Stimulated activated CD8-positive, alpha-beta memory T cell treated with anti-CD3 and anti-CD28 coated beads, Interleukin-4, amount 100 ng/mL, for 4 hours (primary cell): ENCODE measurements around the gene CHRNA5.
"Not testable (repeated sequence)": the region's sequence is repeated elsewhere in the genome, so short reads cannot be mapped to it uniquely, and the experiment has no call there.

ENCODE experiments used
- DNase-seq, 2 donors: peaks; one replicate each; pipeline ENCODE4 v3.0.0-alpha.2; 2020; ENCODE audit warnings: low read depth in 2 of 2, low spot score in 1 of 2

Gene CHRNA5

GRCh38 chr15:78565097-78565950 lies at the start of gene CHRNA5:
Gene CHRNA5, plus strand, starts transcription at chr15:78565520. Its CDS starts 200 bp downstream, at chr15:78565720.
- peak; percentile 46 to 52 for DNase-seq

DNA sequence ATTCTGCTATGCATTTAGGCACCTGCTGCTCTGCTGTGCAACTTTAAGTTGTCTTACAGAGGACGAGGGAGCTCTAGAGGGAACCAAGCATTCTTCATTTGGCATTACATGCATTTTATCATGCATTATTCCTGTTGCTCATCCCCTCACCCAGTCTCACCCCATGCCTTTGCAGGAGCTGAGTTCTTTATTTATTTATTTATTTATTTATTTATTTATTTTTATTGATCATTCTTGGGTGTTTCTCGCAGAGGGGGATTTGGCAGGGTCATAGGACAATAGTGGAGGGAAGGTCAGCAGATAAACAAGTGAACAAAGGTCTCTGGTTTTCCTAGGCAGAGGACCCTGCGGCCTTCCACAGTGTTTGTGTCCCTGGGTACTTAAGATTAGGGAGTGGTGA lies 45.3 kb upstream of the CHRNA5 start:
- not testable (repeated sequence) for DNase-seq

DNA sequence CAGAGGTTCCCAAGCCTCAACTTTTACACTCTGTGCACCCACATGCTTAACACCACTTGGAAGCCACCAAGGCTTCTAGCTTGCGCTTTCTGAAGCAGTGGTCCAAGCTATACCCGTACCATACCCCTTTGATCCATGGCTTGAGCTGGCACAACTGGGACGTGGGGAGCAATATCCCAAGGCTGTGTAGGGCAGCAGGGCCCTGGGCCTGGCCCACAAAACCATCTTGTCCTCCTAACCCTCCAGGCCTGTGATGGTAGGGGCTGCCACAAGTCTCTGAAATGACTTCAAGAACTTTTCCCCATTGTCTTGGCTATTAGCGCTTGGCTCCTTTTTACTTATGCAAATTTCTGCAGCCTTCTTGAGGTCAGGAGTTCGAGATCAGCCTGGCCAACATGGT lies 41.1 kb upstream of the CHRNA5 start:
- DNase-seq: no peak

DNA sequence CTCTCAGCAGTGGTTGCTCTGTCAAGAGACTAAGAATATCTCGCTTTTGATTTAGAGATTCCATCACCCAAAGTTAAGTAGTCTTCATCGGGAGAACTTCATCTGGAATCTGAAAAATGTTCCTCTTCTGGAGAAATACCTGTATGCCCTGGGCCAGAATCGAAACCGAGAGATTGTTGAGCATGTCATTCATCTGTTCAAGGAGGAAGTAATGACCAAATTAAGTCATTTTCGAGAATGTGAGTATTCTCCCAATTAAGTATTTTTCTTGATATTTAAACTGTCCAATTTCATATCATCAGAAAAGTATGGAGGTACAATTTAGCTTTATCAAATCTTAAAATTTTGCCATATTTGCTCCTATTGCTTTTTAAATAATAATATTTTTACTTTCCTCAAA lies 38.0 kb upstream of the CHRNA5 start:
- no peak for DNase-seq

DNA sequence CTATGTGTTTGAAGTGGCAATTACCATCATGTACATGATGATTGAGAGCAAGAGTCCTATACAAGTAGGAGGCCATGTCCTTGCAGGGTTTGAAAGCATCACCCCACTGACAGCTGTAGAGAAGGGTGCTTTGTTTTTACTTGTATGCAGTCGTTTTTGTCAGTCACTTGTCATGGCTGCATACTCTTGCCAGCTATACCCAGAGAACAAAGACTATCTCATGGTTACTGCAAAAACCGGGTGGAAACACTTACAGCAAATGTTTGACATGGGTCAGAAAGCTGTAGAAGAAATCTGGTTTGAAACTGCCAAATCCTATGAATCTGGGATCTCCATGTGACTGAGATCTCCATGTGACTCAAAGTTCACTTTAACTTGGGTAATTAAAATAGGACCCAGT lies 32.0 kb upstream of the CHRNA5 start:
- DNase-seq: no peak

DNA sequence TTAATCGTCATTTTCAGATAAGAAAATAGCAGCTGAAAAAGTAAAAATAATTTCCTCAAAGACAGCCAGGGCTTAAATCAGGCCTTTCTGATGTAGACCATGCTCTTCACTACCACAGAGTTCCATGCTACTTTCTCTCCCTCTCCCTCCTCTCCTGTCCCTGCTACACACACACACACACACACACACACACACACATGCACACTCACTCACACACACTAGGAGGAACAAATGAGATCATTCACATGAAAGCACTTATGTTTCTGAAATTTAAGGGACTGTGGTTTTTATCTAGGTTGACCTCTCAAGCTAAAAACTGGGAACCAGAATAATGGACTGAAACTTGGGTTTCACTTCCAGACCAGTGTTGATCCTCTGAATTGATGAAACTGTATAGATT lies 29.2 kb upstream of the CHRNA5 start:
- DNase-seq: no peak

DNA sequence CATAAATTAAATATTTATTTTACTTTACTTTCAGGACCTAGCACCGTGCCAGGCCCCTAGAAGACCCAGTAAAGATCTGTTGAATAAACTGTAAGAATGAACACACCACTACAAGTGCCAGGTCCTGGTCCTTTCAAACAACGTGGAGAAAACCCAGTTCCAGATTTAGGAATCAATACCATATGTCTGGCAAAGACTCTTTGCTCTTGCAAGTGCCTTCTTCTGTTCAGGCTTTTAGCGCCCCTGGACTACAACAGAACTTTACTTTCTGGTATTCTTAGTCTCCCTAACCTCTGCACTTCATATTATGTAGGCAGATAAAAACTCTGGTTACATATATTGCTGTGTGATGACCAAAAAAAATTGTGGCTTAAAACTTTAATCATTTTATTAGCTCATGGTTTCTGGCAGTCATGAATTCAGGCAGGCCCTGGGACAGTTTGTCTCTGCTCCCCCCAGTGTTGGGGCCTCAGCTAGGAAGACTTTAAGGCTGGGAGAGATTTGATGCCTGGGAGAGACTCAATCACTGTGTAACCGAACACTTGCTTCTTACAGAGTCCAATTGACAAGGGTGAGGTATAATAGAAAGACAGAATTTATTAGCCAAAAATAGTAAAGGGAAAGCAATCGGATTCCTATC lies 27.9 kb upstream of the CHRNA5 start:
- no peak for DNase-seq

- no peak for DNase-seq
These were observed 27.0 kb upstream of the CHRNA5 start for GRCh38 chr15:78538358-78538757.

- DNase-seq: not testable (repeated sequence)
These were observed 25.7 kb upstream of the CHRNA5 start for GRCh38 chr15:78539464-78540140.

DNA sequence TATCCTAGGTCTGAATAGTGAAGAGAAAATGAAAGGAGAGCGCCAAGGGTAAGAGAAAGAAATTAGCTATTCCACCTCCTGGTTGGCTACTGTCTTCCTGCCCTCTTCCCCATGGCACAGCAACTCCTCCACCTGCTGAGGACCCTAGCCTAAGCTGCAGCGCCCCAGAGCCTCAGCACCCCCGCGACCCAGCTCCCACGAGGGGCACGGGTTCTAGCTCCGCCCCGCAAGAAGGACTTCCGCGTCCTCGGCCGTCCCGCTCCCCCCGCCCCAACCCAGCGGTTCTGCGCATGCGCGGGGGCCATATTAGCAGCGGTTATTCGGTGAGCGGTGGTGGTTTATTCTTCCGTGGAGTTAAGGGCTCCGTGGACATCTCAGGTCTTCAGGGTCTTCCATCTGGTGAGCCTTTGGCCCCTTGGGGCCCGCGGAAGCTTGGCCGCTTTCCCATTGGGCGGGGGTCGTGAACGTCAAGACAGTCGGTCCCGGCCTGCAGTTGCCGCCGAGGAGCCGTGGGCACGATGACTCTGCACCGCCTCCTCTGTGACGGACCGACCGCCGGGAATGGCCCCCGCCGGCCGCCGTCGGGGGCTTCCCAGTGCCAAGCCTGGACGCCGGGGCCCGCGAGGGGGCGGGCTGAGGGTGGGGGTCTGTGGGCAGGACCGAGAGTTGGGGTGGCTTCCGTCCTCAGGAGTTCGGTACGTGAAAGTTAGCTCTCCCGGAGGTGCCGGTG lies 25.0 kb upstream of the CHRNA5 start, which contains the start of gene PSMA4:
TSS of gene PSMA4 (plus strand) at position 304 of the 730 bp plus-strand sequence. CDS start 1,484 bp downstream, outside the sequence.
- DNase-seq: peak; percentile 92 to 93

DNA sequence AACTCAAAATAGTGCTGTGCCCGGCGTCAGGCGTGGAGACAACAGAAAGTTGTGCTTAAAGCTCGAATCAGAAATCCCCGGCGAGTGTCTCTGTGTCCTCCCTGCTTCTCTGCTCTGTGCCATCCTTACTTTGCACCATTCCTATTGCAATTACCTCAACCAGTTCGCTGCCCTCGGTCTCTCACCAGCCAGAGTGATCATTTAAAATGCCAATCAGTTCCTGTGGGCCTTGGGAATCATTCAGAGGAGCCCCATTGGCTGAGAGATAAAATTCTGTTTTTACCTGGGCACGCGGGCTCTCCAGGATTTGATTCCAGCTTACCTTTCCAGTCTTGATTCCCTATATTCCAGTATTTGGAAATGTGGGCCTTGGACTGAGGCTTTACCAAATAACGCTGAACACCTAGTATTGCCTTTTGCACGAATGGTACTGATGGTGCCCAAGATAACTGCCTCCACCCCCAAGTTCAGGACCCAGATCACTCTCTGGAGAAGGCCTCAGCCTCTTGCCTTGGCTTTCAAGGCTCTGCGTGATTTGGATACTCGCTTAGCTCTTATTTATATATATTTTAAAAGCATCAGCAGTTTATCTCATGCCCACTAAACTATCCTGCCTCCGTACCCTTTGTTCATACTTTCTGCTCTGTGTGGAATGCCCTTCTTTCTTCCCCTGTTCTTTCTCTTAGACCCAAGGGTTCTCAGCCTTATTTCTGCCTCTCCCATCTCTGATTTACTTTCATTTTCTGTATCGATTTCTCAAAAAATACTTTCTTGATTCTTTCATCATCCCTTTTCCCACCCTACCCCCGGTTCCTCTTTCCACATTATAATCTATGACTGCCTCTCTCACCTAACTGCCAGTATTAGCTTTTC lies 24.2 kb upstream of the CHRNA5 start:
- DNase-seq: no peak

GRCh38 chr15:78541744-78542034 lies 23.6 kb upstream of the CHRNA5 start:
- DNase-seq: no peak

DNA sequence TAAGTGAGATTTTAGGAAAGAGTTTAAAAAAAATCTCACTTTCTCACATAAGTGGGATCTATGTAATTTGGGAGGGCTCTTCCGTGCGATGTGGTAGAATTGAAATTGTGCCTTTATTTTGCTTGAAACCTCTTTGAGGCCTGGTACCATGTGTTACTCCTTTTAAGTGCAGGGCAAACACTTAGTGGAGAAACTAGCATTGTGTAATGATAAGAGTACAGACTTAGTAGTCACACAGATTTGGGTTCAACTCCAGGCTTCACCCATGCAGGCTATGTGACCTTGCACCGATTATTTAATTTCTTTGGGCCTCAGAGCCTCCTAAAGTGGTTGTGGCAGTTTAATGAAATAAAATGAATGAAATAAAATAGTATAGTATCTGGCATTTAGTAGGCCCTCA lies 22.7 kb upstream of the CHRNA5 start:
- DNase-seq: no peak

DNA sequence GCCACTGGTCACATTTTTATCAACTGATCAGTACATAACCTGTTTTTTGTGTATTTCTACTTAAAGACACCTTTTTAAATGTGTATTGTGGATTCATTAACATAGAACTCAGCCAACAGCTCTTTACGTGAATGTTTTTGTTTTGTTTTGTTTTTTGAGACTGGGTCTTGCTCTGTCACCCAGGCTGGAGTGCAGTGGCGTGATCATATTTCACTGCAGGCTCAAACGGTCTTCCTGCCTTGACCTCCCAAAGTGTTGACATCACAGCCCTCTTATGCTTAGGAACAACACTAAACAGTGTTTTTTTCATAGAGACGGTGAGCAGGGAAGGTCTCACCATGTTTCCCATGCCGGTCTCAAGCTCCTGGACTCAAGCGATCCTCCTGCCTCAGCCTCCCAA lies 15.1 kb upstream of the CHRNA5 start:
- DNase-seq: no peak

- DNase-seq: no peak
These were observed 14.5 kb upstream of the CHRNA5 start for GRCh38 chr15:78550815-78551214.

DNA sequence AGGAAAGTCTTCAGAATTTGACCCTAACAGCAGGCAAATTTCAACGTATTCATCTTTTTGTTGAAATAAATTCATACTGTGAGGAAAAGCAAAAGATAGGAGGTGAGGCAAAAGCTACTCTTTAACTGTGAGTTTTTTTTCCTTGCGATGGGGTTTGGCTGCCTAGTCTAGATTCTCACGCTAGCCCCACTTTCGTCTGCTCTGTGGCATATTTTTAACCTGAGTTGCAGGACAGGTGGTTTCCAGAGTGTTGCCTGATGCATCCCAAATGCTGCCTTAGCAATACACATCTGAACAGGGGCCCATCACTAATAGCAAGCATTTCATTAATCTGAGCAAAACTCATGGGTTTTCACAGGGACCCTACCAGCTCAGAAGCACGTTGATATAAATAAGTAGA lies 13.4 kb upstream of the CHRNA5 start:
- DNase-seq: no peak

GRCh38 chr15:78552597-78552996 lies 12.7 kb upstream of the CHRNA5 start:
- DNase-seq: no peak

GRCh38 chr15:78560201-78560600 lies 5.1 kb upstream of the CHRNA5 start:
- DNase-seq: not testable (repeated sequence)

- DNase-seq: no peak
These were observed 3.8 kb upstream of the CHRNA5 start for GRCh38 chr15:78561490-78561889.

DNA sequence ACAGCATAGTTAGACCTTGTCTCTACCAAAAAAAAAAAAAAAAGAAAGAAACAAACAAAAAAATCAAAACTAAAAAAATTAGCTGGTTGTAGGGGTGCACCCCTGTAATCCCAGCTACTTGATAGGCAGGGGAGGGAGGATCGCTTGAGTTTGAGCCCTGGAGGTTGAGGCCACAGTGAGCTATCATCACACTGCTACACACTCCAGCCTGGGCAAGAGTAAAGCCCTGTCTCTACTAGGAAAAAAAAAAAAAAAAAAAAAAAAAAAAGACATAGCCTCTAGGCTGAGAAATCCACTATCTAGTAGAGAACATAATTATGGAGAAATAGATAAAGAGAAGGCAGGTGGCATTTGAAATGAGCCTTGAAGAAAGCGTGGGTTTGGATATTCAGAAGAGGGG lies 2.2 kb upstream of the CHRNA5 start:
- DNase-seq: no peak

- DNase-seq: no peak
These were observed 600 bp upstream of the CHRNA5 start for GRCh38 chr15:78564743-78565096.
